ENCODE results near the gene ZNRF3.

DNA sequence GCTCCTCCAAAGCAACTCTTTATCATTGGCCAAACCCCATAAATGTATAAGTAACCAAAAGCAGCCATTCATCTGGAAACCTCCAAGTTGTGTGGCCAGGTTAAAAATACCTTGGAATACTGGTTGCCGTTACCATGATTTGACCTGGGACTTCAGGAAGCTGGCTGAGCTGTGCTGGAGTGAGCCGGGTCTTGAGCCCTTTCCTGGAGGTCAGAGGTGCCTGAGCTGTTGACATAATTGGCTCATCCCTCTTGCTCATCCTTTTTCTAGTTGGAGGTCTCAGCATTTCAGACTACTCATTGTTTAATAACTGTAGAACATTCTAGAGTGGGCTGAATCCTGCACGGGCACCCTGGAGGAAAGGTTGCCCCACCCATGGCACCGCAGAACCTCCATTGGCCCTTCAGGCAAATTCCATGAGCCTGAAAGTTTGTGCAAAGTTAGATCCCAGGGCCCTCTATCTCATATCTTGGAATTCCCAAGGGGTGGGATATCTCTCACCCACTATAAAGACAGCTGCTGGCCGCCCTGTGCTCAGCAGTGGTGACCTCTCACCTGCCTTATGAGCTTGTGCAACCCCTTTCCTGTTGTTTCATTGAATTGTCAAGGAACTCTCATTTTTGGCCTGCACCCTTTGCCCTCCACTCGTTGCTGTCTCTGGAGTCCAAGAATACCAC, 101.2 kb downstream of the ZNRF3 start:
- TF ChIP-seq, protein P1, sequence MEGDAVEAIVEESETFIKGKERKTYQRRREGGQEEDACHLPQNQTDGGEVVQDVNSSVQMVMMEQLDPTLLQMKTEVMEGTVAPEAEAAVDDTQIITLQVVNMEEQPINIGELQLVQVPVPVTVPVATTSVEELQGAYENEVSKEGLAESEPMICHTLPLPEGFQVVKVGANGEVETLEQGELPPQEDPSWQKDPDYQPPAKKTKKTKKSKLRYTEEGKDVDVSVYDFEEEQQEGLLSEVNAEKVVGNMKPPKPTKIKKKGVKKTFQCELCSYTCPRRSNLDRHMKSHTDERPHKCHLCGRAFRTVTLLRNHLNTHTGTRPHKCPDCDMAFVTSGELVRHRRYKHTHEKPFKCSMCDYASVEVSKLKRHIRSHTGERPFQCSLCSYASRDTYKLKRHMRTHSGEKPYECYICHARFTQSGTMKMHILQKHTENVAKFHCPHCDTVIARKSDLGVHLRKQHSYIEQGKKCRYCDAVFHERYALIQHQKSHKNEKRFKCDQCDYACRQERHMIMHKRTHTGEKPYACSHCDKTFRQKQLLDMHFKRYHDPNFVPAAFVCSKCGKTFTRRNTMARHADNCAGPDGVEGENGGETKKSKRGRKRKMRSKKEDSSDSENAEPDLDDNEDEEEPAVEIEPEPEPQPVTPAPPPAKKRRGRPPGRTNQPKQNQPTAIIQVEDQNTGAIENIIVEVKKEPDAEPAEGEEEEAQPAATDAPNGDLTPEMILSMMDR (IDR thresholded peaks at IDR 0.05) = no peak
- TF ChIP-seq EP300 (IDR thresholded peaks at IDR 0.05) = no peak
- TF ChIP-seq POLR2A (IDR thresholded peaks at IDR 0.05) = no peak
